Islet of Langerhans (tissue), 1 donor: Measurements from ENCODE around the gene NDUFB6.
"Not testable (repeated sequence)": the region's sequence is repeated elsewhere in the genome, so short reads cannot be mapped to it uniquely, and the experiment has no call there.

ENCODE experiments used
- FAIRE-seq: peaks from one replicate; lab custom pipeline; 2011; peaks lifted over from hg19 to GRCh38; lab: Jason Lieb, UNC

NDUFB6 gene

GRCh38 chr9:32572900-32573523 lies at the start of gene NDUFB6:
NDUFB6 (minus strand) TSS chr9:32573159; CDS start chr9:32573060, 99 bp downstream.
- no peak for FAIRE-seq

- FAIRE-seq: no peak
These were observed 45.3 kb upstream of the NDUFB6 start for GRCh38 chr9:32618261-32618660.

DNA sequence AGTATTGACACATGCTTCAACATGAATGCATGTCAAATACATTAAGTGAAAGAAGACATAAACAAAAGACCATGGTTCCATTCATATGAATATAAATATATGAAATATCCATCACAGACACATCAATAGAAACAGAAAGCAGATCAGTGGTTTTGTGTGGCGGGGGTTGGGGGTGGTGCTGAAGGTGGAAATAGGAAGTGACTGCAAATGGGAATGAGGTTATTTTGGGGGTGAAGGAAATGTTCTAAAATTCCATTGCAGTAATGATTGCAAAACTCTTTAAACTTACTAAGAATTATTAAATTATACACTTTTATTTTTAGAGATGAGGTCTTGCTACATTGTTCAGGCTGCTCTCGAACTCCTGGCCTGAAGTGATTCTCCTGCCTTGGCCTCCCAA lies 33.9 kb upstream of the NDUFB6 start:
- FAIRE-seq: no peak

DNA sequence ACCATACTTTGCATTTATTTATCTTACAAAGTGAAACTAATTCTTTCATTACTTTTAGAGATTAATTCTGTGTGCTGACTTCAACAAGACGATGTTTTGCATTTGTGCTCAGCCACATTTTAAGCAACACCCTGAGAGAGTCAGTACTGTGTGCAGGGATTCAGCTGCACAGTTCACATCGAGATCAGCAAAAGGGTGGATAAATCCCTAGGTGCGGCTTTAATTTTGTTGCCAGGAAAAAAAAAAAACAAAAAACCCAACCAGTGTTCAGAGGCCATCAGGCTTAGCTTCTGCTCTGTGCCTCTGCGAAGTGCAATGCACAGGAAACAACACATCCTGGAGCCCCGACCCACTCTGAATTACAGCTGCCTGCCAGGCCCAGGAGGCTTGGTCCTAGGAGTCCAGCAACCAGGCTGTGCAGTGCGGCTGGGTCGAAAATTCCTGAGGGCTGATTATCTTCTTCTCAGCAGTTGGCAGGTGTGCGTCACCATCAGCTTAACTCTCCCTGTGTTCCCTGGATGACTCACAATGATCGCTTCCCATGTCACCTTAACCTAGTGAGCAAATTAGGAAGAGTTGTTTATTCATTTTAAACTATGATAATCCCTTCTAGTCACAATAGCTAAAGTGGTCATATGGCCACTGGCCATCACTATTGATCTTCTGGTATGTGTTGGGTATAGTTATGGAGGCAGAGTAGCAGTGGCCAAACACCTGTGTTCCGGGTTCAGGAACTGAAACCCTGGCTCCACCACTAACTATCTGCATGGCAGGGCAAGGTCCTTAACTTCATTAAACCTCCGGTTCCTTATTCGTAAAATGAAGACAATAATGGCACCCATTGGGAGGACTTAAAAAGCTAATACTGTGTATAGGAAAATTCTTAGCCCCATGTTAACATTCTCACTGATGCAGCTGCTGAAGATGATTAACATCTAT lies 31.2 kb upstream of the NDUFB6 start:
- no peak for FAIRE-seq

DNA sequence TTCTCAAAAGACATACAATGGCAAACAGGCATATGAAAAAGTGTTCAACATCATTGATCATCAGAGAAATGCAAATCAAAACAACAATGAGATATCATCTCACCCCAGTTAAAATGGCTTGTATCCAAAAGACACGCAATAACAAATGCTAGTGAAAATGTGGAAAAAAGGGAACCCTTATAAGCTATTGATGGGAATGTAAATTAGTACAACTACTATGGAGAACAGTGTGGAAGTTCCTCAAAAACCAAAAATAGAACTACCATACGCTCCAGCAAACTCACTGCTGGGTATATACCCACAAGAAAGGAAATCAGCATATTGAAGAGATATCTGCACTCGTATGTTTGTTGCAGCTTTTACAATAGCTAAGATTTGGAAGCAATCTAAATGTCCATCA lies 26.1 kb upstream of the NDUFB6 start:
- FAIRE-seq: not testable (repeated sequence)

DNA sequence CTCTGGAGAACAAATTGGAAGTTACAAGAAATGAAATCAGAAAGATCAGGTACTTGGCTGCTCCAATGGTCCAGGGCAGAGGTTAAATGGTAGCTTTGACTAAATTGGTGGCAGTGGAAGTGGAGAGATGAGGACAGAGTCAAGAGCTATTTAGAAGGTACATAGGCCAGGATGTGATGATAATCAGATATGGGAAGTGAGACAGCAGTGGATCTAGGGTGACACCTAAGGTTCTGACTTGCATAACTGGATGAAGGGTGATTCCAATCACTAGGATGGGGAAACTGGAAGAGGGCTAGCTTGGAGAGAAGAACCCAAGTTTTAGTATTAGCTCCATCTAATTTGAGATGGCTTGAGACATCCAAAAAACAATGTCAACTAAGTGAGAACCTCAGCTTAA lies 24.0 kb upstream of the NDUFB6 start:
- no peak for FAIRE-seq

GRCh38 chr9:32596096-32596865 lies 23.3 kb upstream of the NDUFB6 start:
- no peak for FAIRE-seq

DNA sequence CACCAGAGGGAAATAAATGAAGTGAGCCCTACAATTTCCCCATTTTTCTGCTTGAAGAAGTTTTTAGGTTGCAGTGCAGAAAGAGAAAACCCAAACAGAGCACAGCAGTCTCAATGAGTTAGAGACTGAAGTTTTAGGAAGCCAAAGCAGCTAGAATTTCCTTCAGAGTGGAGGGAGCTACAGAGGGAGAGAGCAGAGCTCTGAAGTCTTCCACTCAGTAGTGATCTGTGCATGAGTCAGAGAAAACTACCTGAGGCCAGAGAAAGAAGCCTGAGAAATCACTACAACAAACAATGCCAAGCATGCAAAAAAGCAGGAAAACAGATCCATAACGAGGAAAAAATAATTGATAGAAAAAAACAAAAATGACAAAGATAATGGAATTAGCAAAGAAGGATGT lies 17.9 kb upstream of the NDUFB6 start:
- no peak for FAIRE-seq

GRCh38 chr9:32590476-32590875 lies 17.5 kb upstream of the NDUFB6 start:
- FAIRE-seq: no peak

- no peak for FAIRE-seq
These were observed 16.2 kb upstream of the NDUFB6 start for GRCh38 chr9:32589083-32589723.

GRCh38 chr9:32587901-32588300 lies 14.9 kb upstream of the NDUFB6 start:
- FAIRE-seq: no peak

DNA sequence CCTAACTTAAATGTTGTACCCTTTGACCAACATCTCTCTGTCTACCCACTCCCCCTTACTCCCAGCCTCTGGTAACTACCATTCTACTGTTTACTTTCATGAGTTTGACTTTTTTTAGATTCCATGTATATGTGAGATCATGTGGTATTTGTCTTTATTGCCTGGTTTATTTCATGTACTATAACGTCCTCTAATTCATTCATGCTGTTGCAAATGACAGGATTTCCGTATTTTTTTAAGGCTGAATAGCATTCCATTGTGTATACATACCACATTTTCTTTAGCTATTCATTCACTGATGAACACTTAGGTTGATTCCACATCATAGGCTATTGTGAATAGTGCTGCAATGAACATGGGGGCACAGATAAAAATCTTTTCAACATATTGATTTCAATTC lies 11.8 kb upstream of the NDUFB6 start:
- no peak for FAIRE-seq

- FAIRE-seq: peak; percentile 72
These were observed 8.7 kb upstream of the NDUFB6 start for GRCh38 chr9:32581512-32582143.

DNA sequence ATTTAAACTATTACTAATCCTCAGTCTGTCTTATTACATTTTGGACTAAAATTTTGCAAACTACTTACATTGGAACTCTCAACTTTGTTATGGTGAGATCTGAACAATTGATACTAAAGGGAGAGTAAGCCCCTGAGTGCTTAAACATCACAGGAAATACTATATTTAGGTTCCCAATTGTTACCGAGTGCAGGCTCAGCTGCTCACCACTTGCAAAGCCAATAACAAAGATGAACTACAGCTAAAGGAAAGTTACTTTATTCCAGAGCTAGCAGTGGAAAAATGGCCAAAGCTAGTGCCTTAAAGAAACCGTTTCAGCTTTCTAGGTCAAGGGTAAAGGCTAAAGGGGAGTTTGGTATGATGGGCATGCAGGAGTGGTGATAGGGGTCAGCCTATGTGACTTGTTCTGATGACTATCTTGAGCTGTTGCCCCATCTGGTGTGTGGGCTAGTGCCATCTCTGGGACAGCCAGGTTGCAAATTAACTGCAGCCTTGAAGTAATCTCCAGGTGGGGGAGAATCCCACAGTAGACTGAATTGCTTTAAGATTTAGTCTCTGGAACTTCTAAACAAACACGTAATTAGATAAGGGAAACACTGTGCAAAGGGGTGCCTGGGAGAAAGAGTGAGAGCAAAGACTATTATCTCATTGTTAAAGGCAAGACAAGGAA lies 7.8 kb upstream of the NDUFB6 start:
- no peak for FAIRE-seq

DNA sequence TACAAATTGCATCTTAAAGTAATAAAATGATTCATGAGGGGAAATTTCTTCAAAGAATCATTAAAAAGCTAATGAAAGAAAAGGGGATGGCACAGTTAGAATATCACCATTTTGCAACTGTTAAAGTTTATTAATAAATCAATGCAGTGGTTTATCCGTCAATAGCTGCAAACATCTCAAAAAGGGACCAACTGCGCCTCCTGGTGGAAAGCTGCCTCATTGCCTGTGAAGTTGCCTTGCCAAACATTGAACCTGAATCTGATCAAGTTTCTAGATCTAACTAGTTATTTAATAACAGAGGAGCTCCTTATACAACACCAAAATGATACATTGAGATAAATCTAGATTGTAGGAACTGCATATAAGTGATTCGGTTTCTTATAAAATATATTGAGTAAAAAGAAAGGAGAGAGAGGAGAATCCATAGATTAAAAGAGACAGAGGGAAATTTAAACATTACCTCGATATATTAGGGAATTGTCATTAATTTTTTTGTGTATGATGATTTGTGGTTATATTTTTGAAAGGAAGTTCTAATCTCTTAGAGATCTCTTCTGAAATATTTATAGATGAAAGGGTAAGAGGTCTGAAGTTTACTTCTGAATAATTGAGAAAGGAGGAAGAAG lies 6.9 kb upstream of the NDUFB6 start:
- peak; percentile 95 for FAIRE-seq

GRCh38 chr9:32578976-32579375 lies 6.0 kb upstream of the NDUFB6 start:
- FAIRE-seq: no peak

GRCh38 chr9:32577316-32577715 lies 4.4 kb upstream of the NDUFB6 start:
- FAIRE-seq: no peak

DNA sequence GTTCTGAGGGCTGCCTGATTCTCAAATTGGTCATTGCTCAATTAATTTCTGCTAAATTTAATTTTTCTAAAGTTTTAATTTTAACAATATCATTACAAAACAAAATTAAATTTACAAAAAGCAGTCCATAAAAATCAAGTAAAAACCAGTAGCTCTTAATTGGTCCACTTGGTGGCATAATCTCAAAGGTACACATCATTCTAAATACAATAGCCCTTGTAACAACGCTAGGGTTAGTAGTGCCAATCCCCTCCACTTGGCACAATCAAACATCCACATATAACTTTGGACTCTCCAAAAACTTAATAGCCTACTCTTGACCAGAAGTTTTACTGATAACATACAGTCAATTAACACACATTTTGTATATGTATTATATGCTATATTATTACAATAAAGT lies 1.9 kb upstream of the NDUFB6 start:
- FAIRE-seq: no peak

DNA sequence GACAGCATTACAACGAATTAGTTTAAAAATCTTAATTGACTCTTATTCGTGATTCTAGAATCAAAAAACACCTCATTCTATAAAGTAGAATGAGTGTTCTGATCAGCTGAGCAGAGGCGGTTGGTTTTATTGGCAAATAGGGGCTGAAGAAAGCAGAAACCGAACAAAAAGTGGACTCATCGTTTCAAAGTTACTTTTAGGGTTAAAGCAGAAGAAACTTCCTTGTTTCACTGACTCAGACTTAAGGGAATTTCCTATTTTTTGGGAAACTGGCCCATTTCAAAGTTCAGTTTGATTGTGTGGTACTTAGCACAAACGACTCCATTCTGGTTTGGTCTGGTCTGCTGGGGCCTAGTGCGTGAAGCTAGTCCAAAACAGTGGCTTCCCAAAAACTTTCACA lies 862 bp upstream of the NDUFB6 start:
- FAIRE-seq: no peak

DNA sequence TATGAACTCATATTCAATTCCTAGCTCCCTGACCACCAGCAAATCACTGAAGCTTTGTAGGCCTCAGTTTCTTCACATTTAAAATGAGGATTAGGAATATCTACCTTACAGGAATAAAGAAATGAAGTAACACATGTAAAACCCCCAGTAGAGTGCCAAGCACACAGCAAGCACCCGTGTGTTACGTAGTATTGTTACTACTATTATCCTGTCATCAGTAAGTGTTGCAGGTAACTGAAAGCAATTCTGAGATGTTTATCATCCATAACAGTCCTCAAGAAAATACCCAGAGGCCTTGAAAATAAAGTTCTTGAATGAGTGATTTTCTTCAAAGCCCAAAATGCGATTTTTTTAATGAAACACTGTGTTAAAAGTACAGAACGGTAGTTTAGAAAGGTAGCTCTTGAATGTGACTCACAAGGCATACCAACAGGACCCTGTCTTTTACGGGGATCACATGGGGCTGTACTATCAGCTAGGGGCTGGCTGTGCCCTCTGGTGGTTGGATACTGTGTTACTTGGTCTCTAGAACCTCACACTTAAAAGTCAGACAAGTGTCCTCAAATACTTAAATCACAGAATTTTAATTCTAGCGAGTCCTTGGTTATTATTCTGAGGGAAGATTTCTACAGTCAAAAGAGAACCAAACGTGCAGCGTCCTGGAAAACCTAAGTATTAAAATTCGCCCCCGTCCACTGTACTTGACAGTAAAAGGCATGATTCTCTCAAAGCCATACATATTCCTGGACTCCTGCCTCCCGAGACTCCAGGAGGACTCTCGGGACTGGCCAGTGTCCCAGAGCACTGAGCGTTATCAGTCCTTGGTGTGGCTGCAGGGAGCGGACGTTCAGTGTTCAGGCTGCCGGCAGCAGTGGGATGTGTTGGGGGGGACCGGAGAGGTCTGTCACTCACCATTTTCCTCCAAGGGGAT lies 725 bp downstream of the NDUFB6 start:
- FAIRE-seq: peak; percentile 45
